Measurements from ENCODE around the gene KLHL30.

The KLHL30 gene

DNA sequence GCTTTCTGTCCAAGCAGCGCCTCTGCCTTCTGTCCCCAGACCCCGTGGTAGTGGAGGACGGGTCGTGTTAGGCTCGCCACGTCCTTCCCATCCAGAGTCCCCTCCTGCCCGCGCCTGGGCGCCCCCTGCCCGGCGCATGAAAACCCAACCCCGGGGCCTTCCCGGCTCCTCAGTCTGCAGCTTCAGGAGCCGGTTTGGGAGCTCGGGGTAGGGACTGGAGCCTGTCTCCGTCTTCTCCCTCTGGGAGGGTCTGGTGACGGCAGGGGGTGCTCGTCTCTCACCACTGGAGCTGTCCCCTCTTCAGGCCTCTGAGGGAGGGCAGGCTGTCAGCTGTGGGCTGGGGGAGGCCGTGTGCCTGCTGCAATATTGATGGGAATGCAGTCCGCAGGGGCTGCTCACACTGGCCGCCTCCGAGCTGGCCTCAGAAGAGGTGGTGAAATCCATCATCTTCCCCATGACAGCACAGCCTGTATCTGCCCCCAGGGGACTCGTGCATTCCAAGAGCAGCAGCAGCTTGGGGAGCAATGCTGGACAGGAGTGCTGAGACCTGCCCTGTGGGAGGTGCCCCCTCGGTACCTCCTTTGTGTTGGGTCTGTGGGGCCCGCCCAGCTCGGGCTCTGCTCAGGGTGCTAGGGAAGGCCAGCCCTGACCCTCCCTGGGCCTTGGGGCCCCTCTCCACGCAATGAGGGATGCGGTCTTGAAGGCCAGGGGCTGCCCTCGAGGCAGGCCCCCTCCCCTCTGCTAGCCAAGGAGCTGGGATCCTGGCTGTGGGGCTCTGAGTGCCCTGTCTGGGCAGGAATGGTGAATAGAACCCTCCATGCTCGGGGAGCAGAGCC, 17.8 kb upstream of the KLHL30 start:
- CTCF ChIA-PET, result no interaction called here
- Mint-ChIP-seq H3K4me3 (no peak overlapping the region), H3K4me1 (no peaks in the 10 kb centered on the region), H3K36me3 (no peaks in the 10 kb centered on the region), H3K9me3 (no peaks in the 10 kb centered on the region), H3K27me3 (peaks cover 39% of the 10 kb centered on the region), H3K27ac (no peak overlapping the region)
- no peak for DNase-seq

DNA sequence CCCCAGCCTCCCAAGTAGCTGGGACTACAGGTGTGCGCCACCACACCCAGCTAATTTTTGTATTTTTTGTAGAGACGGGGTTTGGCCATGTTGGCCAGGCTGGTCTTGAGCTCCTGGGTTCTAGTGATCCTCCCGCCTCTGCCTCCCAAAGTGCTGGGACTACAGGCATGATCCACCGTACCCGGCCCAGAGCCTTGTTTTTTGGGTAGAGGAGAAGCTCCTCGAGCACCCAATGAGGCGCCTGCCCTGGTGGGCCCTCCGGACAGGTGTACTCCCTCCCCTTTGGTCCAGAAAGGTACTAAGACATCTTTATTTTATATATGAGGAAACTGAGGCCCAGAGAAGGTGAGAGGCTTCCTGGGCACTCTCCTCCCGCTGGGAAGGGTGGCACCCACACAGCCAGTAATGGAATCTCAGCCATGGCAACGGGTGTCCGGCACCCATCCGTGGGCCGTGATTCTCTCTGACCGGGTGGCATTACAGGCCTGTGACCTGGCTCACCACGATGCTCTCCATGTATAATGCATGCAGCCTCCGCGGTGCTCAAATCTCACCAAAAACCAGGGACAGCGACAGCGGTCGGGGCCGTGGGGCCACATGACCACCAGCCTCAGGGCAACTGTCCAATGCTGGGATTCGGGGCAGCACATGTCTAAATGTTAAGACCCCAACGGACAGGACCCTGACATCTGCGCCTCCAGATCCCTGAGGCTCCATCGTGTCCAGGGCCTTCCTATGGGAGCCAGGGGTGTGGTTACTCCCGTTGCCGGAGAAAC, 16.8 kb upstream of the KLHL30 start:
- no peaks in the 10 kb centered on the region for H3K9me3 Mint-ChIP-seq
- no peaks in the 10 kb centered on the region for H3K36me3 Mint-ChIP-seq
- H3K27ac Mint-ChIP-seq, result no peak overlapping the region
- no peaks in the 10 kb centered on the region for H3K4me1 Mint-ChIP-seq
- no peak overlapping the region for H3K4me3 Mint-ChIP-seq
- DNase-seq, result no peak
- CTCF ChIA-PET, result no interaction called here
- H3K27me3 Mint-ChIP-seq, result peaks cover 33% of the 10 kb centered on the region

DNA sequence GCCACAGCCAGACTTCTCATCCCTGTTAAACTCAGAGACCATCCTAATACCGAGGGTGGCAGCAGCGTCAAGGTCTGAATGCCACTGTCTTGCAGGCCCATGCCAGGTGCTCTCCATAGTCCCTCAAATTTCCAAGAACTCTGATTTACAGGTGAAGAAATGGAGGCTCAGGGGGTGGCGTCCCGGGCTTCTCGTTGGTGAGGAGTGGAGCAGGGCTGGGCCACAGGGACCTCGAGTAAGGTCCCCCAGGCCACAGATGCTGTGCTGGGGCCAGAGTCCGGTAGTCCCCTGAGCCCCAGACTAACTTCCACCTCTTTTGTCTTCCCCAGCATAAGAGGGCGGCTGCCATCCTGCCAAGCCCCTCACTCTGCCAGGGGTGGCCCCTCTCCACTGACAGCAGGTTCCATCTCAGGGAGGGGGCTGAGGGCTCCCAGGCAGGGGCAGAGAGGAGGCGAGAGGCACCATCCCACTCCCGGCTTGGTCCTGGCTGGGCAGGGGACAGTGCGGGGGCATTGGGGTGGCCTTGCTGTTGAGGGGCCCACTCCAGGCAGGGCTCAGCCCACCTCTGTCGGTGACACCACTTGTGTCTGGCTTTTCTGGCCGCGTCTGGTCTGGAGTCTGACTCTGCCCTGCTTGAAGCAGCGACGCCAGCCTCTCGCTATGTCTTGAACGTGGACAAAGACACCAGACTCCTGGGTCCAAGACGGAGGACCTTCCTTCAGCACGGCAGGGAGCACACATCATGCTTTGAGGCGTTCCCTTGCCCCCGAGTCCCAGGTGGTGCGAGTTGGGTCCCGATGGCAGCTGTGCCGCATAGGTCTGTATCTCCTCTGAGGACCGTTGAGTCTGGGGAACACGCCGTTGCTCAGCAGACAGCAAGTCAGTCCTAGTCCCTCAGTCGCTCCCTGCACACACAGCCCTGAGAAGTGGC, 15.9 kb upstream of the KLHL30 start:
- CTCF ChIA-PET, result no interaction called here
- no peak for DNase-seq
- no peak overlapping the region for H3K27ac Mint-ChIP-seq
- no peak overlapping the region for H3K4me3 Mint-ChIP-seq
- H3K27me3 Mint-ChIP-seq, result peaks cover 27% of the 10 kb centered on the region
- H3K9me3 Mint-ChIP-seq, result no peaks in the 10 kb centered on the region
- H3K36me3 Mint-ChIP-seq, result no peaks in the 10 kb centered on the region
- H3K4me1 Mint-ChIP-seq, result no peaks in the 10 kb centered on the region

DNA sequence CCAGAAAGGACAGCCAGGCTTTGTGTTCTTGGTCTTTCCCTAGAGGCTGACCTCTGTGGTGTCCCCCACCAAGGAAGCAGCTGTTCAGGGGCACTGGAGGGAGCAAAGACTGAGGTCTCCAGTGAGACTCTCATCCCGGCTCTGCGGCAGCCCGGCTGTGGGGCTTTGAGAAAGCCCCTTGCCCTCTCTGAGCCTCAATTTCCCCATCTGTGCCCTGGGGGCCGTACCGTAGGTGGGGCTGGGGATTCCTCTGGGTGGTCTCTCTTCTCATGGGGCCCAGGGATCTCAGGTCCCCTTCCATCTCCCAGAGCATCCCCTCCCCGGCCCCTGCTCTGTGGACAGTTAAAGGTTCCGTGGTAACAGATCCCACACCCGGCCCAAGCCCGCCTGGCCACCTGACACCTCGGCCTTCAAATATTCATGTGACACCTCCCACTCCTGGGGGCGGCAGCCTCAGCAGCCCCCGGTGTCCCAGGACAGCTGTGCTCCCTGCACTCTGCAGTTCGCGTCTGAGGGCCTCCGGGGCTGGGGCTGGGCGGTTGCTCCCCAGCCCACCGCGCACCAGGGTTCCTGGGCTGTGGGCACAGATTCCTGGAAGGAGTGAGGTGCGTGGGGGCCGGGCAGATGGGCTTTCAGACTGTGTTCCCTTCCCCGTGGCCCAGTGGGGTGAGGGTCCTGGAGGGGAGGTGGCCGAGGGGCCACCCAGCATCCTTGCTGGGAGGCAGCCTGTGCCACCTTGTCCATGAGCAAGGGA, 15.1 kb upstream of the KLHL30 start:
- no peak for DNase-seq
- no peak overlapping the region for H3K4me3 Mint-ChIP-seq
- H3K36me3 Mint-ChIP-seq, result no peaks in the 10 kb centered on the region
- CTCF ChIA-PET, result no interaction called here
- no peaks in the 10 kb centered on the region for H3K4me1 Mint-ChIP-seq
- H3K27me3 Mint-ChIP-seq, result peaks cover 19% of the 10 kb centered on the region
- no peaks in the 10 kb centered on the region for H3K9me3 Mint-ChIP-seq
- no peak overlapping the region for H3K27ac Mint-ChIP-seq

DNA sequence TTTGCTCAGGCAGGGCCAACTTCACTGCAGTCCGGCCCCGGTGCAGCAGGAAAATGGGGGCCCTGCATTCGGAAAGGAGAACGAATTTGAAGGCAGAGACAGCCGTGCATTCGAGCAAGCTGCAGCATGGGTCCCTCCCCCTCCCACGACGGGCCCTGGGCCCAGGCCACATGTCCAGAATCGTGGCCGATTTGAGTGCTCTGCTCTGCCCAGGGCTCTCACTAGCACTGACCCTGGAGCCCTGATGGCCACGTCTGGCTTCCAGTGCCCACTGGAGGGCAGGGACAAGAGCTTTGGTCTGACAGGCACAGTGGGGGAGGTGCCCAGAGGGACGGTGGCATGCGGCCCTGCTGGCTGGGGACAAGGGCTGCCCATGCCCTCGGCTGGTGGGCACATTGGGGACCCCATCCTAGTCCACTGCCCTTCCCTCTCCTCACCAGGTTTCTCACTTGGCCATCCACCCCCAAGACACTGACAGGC, 14.4 kb upstream of the KLHL30 start:
- Mint-ChIP-seq H3K9me3 (no peaks in the 10 kb centered on the region), H3K27me3 (peaks cover 13% of the 10 kb centered on the region), H3K36me3 (no peaks in the 10 kb centered on the region), H3K27ac (no peak overlapping the region), H3K4me3 (no peak overlapping the region), H3K4me1 (no peaks in the 10 kb centered on the region)
- CTCF ChIA-PET, result no interaction called here
- DNase-seq, result no peak

DNA sequence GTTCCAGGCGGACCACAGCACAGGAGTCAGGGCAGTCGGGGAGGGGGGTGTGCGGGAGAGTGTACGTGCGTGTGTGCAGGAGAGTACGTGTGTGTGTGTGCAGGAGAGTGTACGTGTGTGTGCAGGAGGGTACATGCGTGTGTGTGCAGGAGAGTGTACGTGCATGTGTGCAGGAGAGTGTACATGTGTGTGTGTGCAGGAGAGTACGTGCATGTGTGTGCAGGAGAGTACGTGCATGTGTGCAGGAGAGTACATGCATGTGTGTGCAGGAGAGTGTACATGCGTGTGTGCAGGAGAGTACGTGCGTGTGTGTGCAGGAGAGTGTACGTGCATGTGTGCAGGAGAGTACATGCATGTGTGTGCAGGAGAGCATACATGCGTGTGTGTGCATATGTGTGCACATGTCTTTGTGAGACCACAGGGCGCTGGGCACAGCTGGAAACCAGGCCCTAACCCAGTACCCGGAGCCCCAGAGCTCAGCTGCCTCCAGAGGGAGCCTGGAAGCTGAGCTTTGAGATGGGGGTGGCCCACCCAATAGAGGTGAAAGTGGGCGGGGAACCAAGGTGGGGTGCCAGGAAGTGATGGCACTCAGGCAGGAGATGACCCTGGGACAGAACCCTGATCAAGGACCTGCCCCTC, 13.9 kb upstream of the KLHL30 start:
- H3K4me3 Mint-ChIP-seq, result no peak overlapping the region
- no peak overlapping the region for H3K27ac Mint-ChIP-seq
- CTCF ChIA-PET, result no interaction called here
- peaks cover 7% of the 10 kb centered on the region for H3K27me3 Mint-ChIP-seq
- no peaks in the 10 kb centered on the region for H3K36me3 Mint-ChIP-seq
- no peaks in the 10 kb centered on the region for H3K9me3 Mint-ChIP-seq
- DNase-seq, result no peak
- no peaks in the 10 kb centered on the region for H3K4me1 Mint-ChIP-seq

DNA sequence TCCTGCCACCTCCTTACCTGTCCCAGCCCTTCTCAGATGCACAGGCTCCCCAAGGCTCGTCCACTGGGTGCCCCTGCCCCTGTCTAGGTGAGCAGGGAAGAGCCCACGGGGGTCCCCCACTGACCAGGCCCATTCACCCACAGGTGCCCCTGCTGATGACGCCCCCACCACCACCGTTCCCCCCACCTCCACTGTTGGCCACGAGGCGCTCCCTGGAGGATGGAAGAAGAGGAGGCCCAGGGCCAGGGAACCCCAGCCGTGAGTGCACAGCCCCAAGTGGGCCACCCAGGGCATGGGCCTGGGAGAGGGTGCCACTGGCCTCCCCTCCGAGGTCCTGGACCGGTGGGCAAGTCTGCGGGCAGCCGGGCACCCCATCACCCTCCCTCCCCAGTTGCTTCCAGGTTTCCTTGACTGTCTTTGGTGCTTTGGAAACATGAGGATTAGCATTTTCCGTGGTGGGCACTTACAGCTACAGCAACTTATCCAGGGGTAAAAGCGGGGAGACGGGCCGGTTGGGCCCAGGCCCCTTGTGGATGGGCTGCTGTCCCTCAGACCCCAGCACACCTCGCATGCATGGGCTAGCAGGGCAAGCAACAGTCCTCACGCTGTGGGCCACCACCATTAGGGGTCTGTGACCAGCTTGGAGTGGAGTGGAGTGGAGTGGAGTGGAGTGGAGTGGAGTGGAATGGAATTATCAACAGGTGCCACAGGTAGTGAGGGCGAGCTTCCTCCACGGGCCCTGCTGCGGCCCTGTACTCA, 13.2 kb upstream of the KLHL30 start:
- Mint-ChIP-seq H3K27ac (no peak overlapping the region), H3K27me3 (no peaks in the 10 kb centered on the region), H3K4me3 (no peak overlapping the region), H3K36me3 (no peaks in the 10 kb centered on the region), H3K9me3 (no peaks in the 10 kb centered on the region), H3K4me1 (no peaks in the 10 kb centered on the region)
- DNase-seq, result no peak
- CTCF ChIA-PET, result no interaction called here

DNA sequence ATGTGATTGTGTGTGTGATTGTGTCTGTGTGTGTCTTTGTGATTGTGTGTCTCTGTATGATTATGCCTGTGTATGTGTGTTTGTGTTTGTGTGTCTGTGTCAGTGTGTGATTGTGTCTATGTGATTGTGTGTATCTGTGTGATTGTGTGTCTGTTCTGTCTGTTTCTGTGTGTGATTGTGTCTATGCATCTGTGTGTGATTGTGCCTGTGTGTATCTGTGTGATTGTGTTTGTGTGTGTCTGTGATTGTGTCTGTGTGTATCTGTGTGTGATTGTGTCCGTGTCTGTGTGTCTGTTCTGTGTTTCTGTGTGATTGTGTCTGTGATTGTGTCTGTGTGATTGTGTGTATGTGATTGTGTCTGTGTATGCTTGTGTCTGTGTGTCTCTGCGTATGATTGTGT, 12.1 kb upstream of the KLHL30 start:
- no peak for DNase-seq
- H3K27me3 Mint-ChIP-seq, result no peaks in the 10 kb centered on the region
- H3K4me1 Mint-ChIP-seq, result no peaks in the 10 kb centered on the region
- H3K9me3 Mint-ChIP-seq, result no peaks in the 10 kb centered on the region
- CTCF ChIA-PET, result no interaction called here
- no peaks in the 10 kb centered on the region for H3K36me3 Mint-ChIP-seq
- no peak overlapping the region for H3K27ac Mint-ChIP-seq
- no peak overlapping the region for H3K4me3 Mint-ChIP-seq

DNA sequence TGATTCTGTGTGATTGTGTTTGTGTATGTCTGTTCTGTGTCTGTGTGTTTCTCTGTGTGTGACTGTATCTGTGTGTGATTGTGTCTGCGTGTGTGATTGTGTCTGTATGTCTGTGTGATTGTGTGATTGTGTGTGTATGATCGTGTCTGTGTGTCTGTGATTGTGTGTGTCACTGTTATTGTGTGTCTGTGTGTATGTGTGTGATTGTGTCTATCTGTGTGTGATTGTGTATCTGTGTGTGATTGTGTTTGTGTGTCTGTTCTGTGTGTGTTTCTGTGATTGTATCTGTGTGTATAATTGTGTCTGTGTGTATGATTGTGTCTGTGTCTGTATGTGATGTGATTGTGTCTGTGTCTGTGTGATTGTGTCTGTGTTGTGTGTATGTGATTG, 11.7 kb upstream of the KLHL30 start:
- Mint-ChIP-seq H3K27me3 (no peaks in the 10 kb centered on the region), H3K36me3 (no peaks in the 10 kb centered on the region), H3K9me3 (no peaks in the 10 kb centered on the region), H3K27ac (no peak overlapping the region), H3K4me1 (no peaks in the 10 kb centered on the region), H3K4me3 (no peak overlapping the region)
- DNase-seq, result no peak
- CTCF ChIA-PET, result interaction anchor here (1.0 kb wide), 2 partner anchors 11 to 37 kb away, joined by 3 to 4 read pairs; partner anchors contain the start of gene KLHL30

DNA sequence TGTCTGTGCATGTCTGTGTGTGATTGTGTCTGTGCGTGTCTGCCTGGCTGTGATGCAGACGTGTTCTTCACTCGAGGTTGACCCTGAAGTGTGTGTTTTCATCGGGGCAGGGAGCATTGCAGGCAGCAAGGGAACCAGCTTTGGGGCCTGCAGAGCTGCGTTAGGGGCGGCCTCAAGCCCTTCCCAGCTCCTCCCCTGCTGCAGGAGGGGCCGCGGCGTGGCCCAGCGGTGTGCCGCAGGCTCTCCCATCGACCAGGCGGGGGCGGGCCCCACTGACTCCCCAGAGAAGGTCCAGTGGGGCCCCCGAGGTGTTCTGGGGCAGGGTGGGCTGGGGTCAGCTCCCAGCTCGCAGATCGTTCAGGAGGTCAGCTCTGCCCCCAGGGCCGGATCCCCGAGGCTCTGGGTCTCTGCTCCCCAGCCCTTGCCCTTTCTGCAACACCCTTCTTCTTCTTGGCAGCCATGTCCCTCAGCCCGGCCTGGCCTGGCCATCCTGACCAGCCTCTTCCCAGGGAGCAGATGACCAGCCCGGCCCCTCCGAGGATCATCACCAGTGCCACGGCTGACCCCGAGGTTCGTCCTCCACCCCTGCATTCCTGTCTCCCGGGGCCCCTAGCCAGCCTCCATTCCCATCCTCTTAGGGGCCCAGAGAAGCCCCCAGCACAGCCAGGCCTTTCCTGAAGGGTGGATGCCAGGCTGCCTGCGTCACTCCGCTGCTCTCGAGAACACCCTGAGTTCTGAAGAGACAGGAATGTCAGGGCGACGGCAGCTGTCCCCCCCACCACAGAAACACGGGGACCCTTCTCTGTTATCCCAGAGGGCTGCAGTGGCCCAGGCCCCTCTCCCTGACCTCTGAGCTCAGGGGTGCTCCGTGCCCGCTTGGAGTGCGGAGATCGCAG, 11.1 kb upstream of the KLHL30 start:
- H3K36me3 Mint-ChIP-seq, result no peaks in the 10 kb centered on the region
- H3K9me3 Mint-ChIP-seq, result no peaks in the 10 kb centered on the region
- no peaks in the 10 kb centered on the region for H3K27me3 Mint-ChIP-seq
- DNase-seq, result peak; percentile 37
- H3K4me3 Mint-ChIP-seq, result no peak overlapping the region
- H3K27ac Mint-ChIP-seq, result no peak overlapping the region
- no peaks in the 10 kb centered on the region for H3K4me1 Mint-ChIP-seq
- CTCF ChIA-PET, result interaction anchor here (1.0 kb wide), 2 partner anchors 11 to 36 kb away, joined by 3 to 4 read pairs; partner anchors contain the start of gene KLHL30

DNA sequence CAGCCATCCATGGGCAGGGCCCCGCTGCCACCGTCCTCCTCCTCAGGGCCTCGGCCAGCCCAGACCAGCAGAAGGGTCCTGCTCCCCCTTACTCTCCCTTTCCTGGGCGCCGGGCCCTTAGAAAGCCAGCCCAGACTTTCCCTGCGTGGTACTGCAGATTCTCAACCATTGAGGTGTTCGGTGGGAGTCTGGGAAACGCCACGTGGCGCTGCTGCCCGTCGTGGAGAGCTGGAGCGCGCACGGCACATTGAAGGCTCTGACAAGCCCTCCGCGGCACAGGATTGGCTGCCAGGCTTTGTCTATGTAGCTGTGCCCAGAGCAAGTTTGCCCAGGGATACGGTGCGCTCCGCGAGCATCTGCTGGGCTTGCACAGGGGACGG, 10.4 kb upstream of the KLHL30 start:
- no peaks in the 10 kb centered on the region for H3K27me3 Mint-ChIP-seq
- no peak overlapping the region for H3K4me3 Mint-ChIP-seq
- CTCF ChIA-PET, result no interaction called here
- no peak overlapping the region for H3K27ac Mint-ChIP-seq
- H3K36me3 Mint-ChIP-seq, result no peaks in the 10 kb centered on the region
- DNase-seq, result no peak
- no peaks in the 10 kb centered on the region for H3K9me3 Mint-ChIP-seq
- H3K4me1 Mint-ChIP-seq, result no peaks in the 10 kb centered on the region

DNA sequence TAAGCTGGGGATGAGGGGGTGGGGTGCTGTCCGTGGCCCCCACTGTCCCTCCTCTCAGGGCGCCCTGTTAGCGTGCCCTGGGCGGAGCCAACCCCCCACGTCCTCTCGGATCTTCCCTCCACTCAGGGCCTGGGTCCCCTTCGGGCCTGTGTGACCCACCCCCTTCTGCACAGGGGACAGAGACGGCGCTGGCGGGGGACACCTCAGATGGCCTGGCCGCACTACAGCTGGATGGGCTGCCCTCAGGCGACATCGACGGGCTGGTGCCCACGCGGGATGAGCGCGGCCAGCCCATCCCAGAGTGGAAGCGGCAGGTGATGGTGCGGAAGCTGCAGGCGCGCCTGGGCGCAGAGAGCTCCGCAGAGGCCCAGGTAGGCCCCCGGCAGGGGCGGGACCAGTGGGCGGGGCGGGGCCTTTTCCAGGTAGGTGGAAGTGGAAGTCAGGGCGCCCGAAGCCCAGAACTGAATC, 9.9 kb upstream of the KLHL30 start:
- Mint-ChIP-seq H3K36me3 (no peaks in the 10 kb centered on the region), H3K9me3 (no peaks in the 10 kb centered on the region), H3K27me3 (no peaks in the 10 kb centered on the region), H3K4me1 (no peaks in the 10 kb centered on the region), H3K4me3 (no peak overlapping the region), H3K27ac (no peak overlapping the region)
- no peak for DNase-seq
- CTCF ChIA-PET, result no interaction called here

Measured in activated naive CD4-positive, alpha-beta T cell treated with anti-CD3 and anti-CD28 coated beads, Interleukin-2, amount 10 ng/mL, durations not matched to agents 7 days and 5 days (primary cell).